Activated CD8-positive, alpha-beta memory T cell treated with anti-CD3 and anti-CD28 coated beads for 36 hours (primary cell): ENCODE data around the gene MBD3L5. TPM values are rescaled to one million over a fixed set of nuclear protein-coding genes. Genes with fewer than 3 reads are reported as not detected.

Experiments used
- CTCF ChIA-PET: fragments of 350-600 bp; sonication (Branson Sonifier 250); formaldehyde crosslinking; loops from one replicate; lab custom pipeline; 2021; ENCODE audit warnings: antibody characterized with exemption; lab: Charles Lee
- POLR2A ChIA-PET: fragments of 350-600 bp; sonication (Branson Sonifier 250); formaldehyde crosslinking; loops from one replicate; lab custom pipeline; 2021; ENCODE audit warnings: antibody characterized with exemption; lab: Charles Lee
- total RNA-seq, 2 experiments: library from RNA; stranded (reverse); gene quantifications; one replicate each; pipeline ENCODE4 v1.2.3, GENCODE V29; 2021

Gene MBD3L5
- total RNA-seq, 2 experiments from 2014 or later, result not detected

- POLR2A ChIA-PET, result interaction anchor here (0.6 kb wide), 1 partner anchor 390 kb away, joined by 3 read pairs; no protein-coding TSS in a partner anchor
- CTCF ChIA-PET, result interaction anchor here (0.8 kb wide), 1 partner anchor 572 kb away, joined by 4 read pairs; no protein-coding TSS in a partner anchor
Observed at GRCh38 chr19:7076151-7076550, 45.8 kb downstream of the MBD3L5 start.

- CTCF ChIA-PET, result no interaction called here
- POLR2A ChIA-PET, result interaction anchor here (0.7 kb wide), 1 partner anchor 71 kb away, joined by 7 read pairs; no protein-coding TSS in a partner anchor
Observed at GRCh38 chr19:7078008-7078407, 47.6 kb downstream of the MBD3L5 start.

Other genes with a start within 250 kb of the MBD3L5 start
- under 1 TPM; 0.44 TPM for gene ADGRE1, start 143.0 kb upstream of the MBD3L5 start, total RNA-seq
- gene MBD3L2B, start 9.1 kb upstream of the MBD3L5 start, total RNA-seq, result not detected
- not detected for gene MBD3L4, start 9.6 kb downstream of the MBD3L5 start, total RNA-seq
- gene MBD3L2, start 18.7 kb downstream of the MBD3L5 start, total RNA-seq, result not detected
- not detected for gene MBD3L3, start 28.1 kb downstream of the MBD3L5 start, total RNA-seq
- 1 to 10 TPM; 9.5 to 9.9 TPM for gene ZNF557, start 39.1 kb downstream of the MBD3L5 start, total RNA-seq